ENCODE measurements around the gene AHSA1.
"Not testable (repeated sequence)": the region's sequence is repeated elsewhere in the genome, so short reads cannot be mapped to it uniquely, and the experiment has no call there.

AHSA1 gene

GRCh38 chr14:77457522-77458248 is at the start of gene AHSA1, which contains the start of gene VIPAS39:
AHSA1 (plus strand) TSS chr14:77458093; CDS start chr14:77458190, 97 bp downstream.
VIPAS39 (minus strand) TSS chr14:77457601; CDS start chr14:77454102, 3,499 bp downstream.
- DNase-seq (ENCODE audit: low read depth): peak; percentile 84

- DNase-seq (ENCODE audit: low read depth): no peak
These were observed 48.8 kb upstream of the AHSA1 start for GRCh38 chr14:77409131-77409533.

GRCh38 chr14:77415403-77416030 is 42.4 kb upstream of the AHSA1 start:
- not testable (repeated sequence) for DNase-seq (ENCODE audit: low read depth)

- DNase-seq (ENCODE audit: low read depth): not testable (repeated sequence)
These were observed 41.8 kb upstream of the AHSA1 start for GRCh38 chr14:77416098-77416497.

- DNase-seq (ENCODE audit: low read depth): no peak
These were observed 41.1 kb upstream of the AHSA1 start for GRCh38 chr14:77416836-77417235.

- DNase-seq (ENCODE audit: low read depth): no peak
These were observed 36.7 kb upstream of the AHSA1 start for GRCh38 chr14:77421201-77421600.

- no peak for DNase-seq (ENCODE audit: low read depth)
These were observed 34.5 kb upstream of the AHSA1 start, which contains the start of gene NOXRED1 for GRCh38 chr14:77423423-77423822. NOXRED1 (minus strand) TSS chr14:77423523; CDS start chr14:77422889, 634 bp downstream.

- no peak for DNase-seq (ENCODE audit: low read depth)
These were observed 33.0 kb upstream of the AHSA1 start for GRCh38 chr14:77424862-77425261.

GRCh38 chr14:77426396-77426795 is 31.5 kb upstream of the AHSA1 start:
- DNase-seq (ENCODE audit: low read depth): no peak

GRCh38 chr14:77436042-77436441 is 21.9 kb upstream of the AHSA1 start:
- DNase-seq (ENCODE audit: low read depth): no peak

- DNase-seq (ENCODE audit: low read depth): no peak
These were observed 19.3 kb upstream of the AHSA1 start for GRCh38 chr14:77438596-77438995.

GRCh38 chr14:77439861-77440260 is 18.0 kb upstream of the AHSA1 start:
- no peak for DNase-seq (ENCODE audit: low read depth)

GRCh38 chr14:77442196-77442595 is 15.7 kb upstream of the AHSA1 start:
- DNase-seq (ENCODE audit: low read depth): no peak

GRCh38 chr14:77455966-77456640 is 1.8 kb upstream of the AHSA1 start:
- no peak for DNase-seq (ENCODE audit: low read depth)

GRCh38 chr14:77457115-77457521 is 775 bp upstream of the AHSA1 start:
- DNase-seq (ENCODE audit: low read depth): no peak

GRCh38 chr14:77458249-77458950 is 507 bp downstream of the AHSA1 start:
- DNase-seq (ENCODE audit: low read depth): peak; percentile 32

- DNase-seq (ENCODE audit: low read depth): peak; percentile 49
These were observed 1.3 kb downstream of the AHSA1 start for GRCh38 chr14:77459072-77459723.

- no peak for DNase-seq (ENCODE audit: low read depth)
These were observed 9.9 kb downstream of the AHSA1 start for GRCh38 chr14:77467801-77468200.

- no peak for DNase-seq (ENCODE audit: low read depth)
These were observed 11.2 kb downstream of the AHSA1 start for GRCh38 chr14:77469067-77469505.

- DNase-seq (ENCODE audit: low read depth): no peak
These were observed 11.6 kb downstream of the AHSA1 start for GRCh38 chr14:77469539-77469938.

- no peak for DNase-seq (ENCODE audit: low read depth)
These were observed 12.5 kb downstream of the AHSA1 start for GRCh38 chr14:77470224-77470870.

Data from activated T-cell treated with anti-CD3 and anti-CD28 coated beads for 48 hours (primary cell).